ACC112 (cell line): ENCODE results near the gene TBKBP1.

Experiments used
- H2AFZ ChIP-seq: fragments of 200-600 bp; sonication (generic); one replicate; pipeline ENCODE4 v1.6.0; 2017; ENCODE audit warnings: antibody characterized with exemption, low read length; ENCODE audit not compliant: unreplicated experiment
- H3K27ac ChIP-seq: fragments of 200-600 bp; sonication (generic); 2 replicates; pipeline ENCODE4 v1.5.1; 2014; ENCODE audit warnings: low read depth, mild to moderate bottlenecking, antibody characterized with exemption, low read length, moderate library complexity
- H3K27me3 ChIP-seq: fragments of 200-600 bp; sonication (generic); 2 replicates; pipeline ENCODE4 v1.6.1; 2014; ENCODE audit warnings: mild to moderate bottlenecking, antibody characterized with exemption, low read length, moderate library complexity, mixed read lengths; ENCODE audit not compliant: insufficient read depth
- H3K36me3 ChIP-seq: fragments of 200-600 bp; sonication (generic); 2 replicates; pipeline ENCODE4 v1.6.1; 2016; ENCODE audit warnings: mild to moderate bottlenecking, antibody characterized with exemption, low read length, moderate library complexity, mixed read lengths; ENCODE audit not compliant: insufficient read depth
- H3K4me1 ChIP-seq: fragments of 200-600 bp; sonication (generic); one replicate; pipeline ENCODE4 v1.6.1; 2016; ENCODE audit warnings: low read length, mixed read lengths; ENCODE audit not compliant: insufficient read depth, unreplicated experiment, control insufficient read depth
- H3K4me3 ChIP-seq: fragments of 200-600 bp; sonication (generic); 2 replicates; pipeline ENCODE4 v1.5.1; 2014; ENCODE audit warnings: mild to moderate bottlenecking, low read depth, low read length
- H3K79me2 ChIP-seq: fragments of 200-600 bp; sonication (generic); one replicate; pipeline ENCODE4 v1.6.0; 2016; ENCODE audit warnings: low read length; ENCODE audit not compliant: control insufficient read depth, unreplicated experiment, insufficient read depth

TBKBP1 gene

DNA sequence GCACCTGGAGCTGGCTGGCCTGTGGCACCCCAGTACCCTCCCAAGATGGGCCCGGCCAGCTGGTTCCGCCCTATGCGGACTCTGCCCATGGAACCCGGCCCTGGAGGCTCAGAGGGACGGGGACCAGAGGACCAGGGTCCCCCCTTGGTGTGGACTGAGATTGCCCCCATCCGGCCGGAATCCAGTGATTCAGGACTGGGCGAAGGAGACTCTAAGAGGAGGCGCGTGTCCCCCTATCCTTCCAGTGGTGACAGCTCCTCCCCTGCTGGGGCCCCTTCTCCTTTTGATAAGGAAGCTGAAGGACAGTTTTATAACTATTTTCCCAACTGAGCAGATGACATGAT, 51.0 kb downstream of the TBKBP1 start:
- Histone ChIP-seq H3K27me3 (peaks cover 77% of the 10 kb centered on the region), H3K79me2 (no peaks in the 10 kb centered on the region), H3K36me3 (no peaks in the 10 kb centered on the region), H3K27ac (no peak overlapping the region), H3K4me3 (no peak overlapping the region), H2AFZ (no peak overlapping the region), H3K4me1 (no peaks in the 10 kb centered on the region)

DNA sequence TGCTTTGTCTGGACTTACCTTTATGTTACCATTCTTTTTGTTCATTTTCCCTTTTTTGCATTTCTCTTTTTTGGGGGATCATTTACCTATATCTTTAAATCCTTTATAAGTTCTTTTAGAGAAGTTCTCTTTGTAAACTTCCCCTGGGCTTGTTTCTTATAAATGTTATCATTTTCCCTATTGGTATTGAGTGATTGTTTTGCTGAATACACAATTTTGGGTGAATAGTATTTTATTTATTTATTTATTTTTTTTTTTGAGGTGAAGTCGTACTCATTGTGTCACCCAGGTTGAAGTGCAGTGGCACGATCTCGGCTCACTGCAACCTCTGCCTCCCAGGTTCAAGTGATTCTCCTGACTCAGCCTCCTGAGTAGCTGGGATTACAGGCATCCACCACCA, 57.5 kb downstream of the TBKBP1 start:
- H3K79me2 ChIP-seq, result no peaks in the 10 kb centered on the region

DNA sequence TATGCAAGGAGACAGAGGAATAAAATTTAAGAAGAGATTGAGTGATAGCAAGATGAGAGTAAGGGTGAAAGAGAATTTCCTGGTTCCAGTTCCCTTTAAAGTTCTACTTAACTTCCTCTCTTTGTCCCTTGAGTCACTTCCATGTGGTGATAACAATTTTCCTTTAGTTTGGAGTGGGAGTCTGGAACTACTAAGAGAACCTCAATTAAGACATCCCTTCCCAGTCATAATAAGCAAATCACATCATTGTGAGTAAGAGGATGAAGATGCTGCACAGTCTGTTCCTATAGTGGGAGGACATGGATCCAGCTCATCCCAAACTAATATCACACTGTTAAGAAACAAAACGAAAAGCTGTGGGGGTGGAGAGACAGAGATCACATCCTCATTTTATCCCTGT, 63.4 kb downstream of the TBKBP1 start:
- Histone ChIP-seq H2AFZ (no peak overlapping the region), H3K27ac (no peak overlapping the region), H3K4me1 (no peaks in the 10 kb centered on the region), H3K79me2 (no peaks in the 10 kb centered on the region), H3K4me3 (no peak overlapping the region), H3K27me3 (peaks cover 60% of the 10 kb centered on the region), H3K36me3 (no peaks in the 10 kb centered on the region)

More for the DNA sequence above, 57.5 kb downstream of the TBKBP1 start:
- Histone ChIP-seq H3K36me3 (no peaks in the 10 kb centered on the region), H3K27me3 (peaks cover 56% of the 10 kb centered on the region), H3K4me1 (no peaks in the 10 kb centered on the region), H2AFZ (no peak overlapping the region), H3K4me3 (no peak overlapping the region), H3K27ac (no peak overlapping the region)

DNA sequence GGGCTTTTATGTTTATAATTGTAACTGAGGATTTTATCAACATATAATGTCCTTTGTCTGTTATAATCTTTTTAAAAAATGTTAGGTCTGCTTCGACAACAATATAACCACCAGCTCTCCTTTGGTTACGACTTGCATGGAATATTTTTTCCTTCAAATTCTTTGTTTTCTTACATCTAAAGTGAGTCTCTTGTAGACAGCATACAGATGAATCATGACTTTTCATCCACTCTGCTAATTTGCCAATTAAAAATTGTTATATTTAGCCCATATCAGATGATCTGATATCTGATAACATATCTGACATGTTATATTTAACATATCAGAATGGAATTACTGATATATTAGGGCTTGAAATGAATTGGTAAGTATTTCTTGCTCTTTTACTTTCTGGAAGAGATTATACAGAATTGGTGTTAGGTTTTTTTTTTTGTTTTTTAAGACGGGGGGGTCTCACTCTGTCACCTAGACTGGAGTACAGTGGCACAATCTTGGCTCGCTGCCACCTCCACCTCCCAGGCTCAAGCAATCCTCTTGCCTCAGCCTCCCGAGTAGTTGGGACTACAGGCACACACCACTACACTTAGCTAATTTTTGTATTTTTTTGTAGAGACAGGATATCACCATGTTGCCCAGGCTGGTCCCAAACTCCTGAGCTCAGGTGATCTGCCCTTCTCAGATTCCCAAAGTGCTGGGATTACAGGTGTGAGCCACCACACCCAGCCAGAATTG, 66.6 kb downstream of the TBKBP1 start:
- Histone ChIP-seq H2AFZ (no peak overlapping the region), H3K36me3 (no peaks in the 10 kb centered on the region), H3K27me3 (peaks cover 49% of the 10 kb centered on the region), H3K27ac (no peak overlapping the region), H3K4me1 (no peaks in the 10 kb centered on the region), H3K4me3 (no peak overlapping the region), H3K79me2 (no peaks in the 10 kb centered on the region)
